Kidney (tissue), 14 donors: ENCODE measurements around the gene CUX1. TPM values are rescaled to one million over a fixed set of nuclear protein-coding genes. Genes with fewer than 3 reads are reported as not detected.

Experiments
- DNase-seq, 5 donors: peaks; one replicate each; pipeline ENCODE4 v3.0.0-alpha.2; 2013 to 2020
- FAIRE-seq: peaks from 2 replicates; lab custom pipeline; 2012; peaks lifted over from hg19 to GRCh38; lab: Jason Lieb, UNC
- H3K27ac ChIP-seq, 2 donors: one replicate each; pipeline ENCODE4 v1.7.0; 2013; ENCODE audit warnings: low read depth in 2 of 2, low read length in 2 of 2, inconsistent platforms in 1 of 2
- H3K27me3 ChIP-seq: one replicate; pipeline ENCODE4 v1.7.1; 2013; ENCODE audit warnings: low read length, inconsistent platforms; ENCODE audit not compliant: control insufficient read depth, insufficient read depth
- H3K36me3 ChIP-seq, 3 donors: one replicate each; pipeline versions ENCODE4 v1.7.0 to v1.7.1; 2013; ENCODE audit warnings: low read length in 3 of 3, control low read depth in 1 of 3, inconsistent platforms in 1 of 3; ENCODE audit not compliant: insufficient read depth in 3 of 3, control insufficient read depth in 2 of 3
- H3K4me1 ChIP-seq, 3 donors: one replicate each; pipeline versions ENCODE4 v1.7.0 to v1.7.1; 2013; ENCODE audit warnings: low read length in 3 of 3, inconsistent platforms in 1 of 3, low read depth in 1 of 3; ENCODE audit not compliant: control insufficient read depth in 2 of 3, insufficient read depth in 2 of 3
- H3K4me3 ChIP-seq, 3 donors: one replicate each; pipeline versions ENCODE4 v1.7.0 to v1.8.1; 2013; ENCODE audit warnings: low read length in 3 of 3, control low read depth in 1 of 3, inconsistent platforms in 1 of 3
- H3K9ac ChIP-seq, 3 donors: one replicate each; pipeline versions ENCODE4 v1.7.0 to v1.7.1; 2013; ENCODE audit warnings: low read length in 3 of 3, control low read depth in 1 of 3, inconsistent platforms in 1 of 3
- H3K9me3 ChIP-seq, 3 donors: one replicate each; pipeline versions ENCODE4 v1.7.0 to v1.7.1; 2013; ENCODE audit warnings: low read length in 3 of 3, control low read depth in 1 of 3, inconsistent platforms in 1 of 3; ENCODE audit not compliant: control insufficient read depth in 2 of 3, insufficient read depth in 1 of 3
- CTCF ChIP-seq: IDR thresholded peaks from 3 replicates; pipeline ENCODE4 v1.5.1; 2012; ENCODE audit warnings: mild to moderate bottlenecking, moderate library complexity, borderline replicate concordance; ENCODE audit not compliant: insufficient read depth; ENCODE audit errors: extremely low read depth
- intact Hi-C: fragments of 100-400 bp; cut with DNase I; formaldehyde crosslinking; loops from one replicate; pipeline ENCODE4 v1.11.1; 2022
- polyA plus RNA-seq: library from polyadenylated mRNA; stranded (reverse); fragments of 350-450 nt; fragmentation: Illumina TruSeq; extraction: RNeasy Lipid Tissue Mini Kit (QIAGEN cat#74804); gene quantifications from one replicate; pipeline ENCODE4 v1.2.3, GENCODE V29; 2014; ENCODE audit warnings: low read depth, low replicate concordance; ENCODE audit not compliant: insufficient read depth
- total RNA-seq: library from RNA; stranded (reverse); fragmentation: NEBNext Ultra II Directional; extraction: Animal tissue kit (Norgen Biotek cat#: 25700); gene quantifications from one replicate; pipeline ENCODE4 v1.2.1, GENCODE V29; 2021
- donor health status: control.
- donor health status: control.
- donor health status: control.
- donor health status: control.
- donor health status: control.
- donor health status: DM: yes; HTN: yes; CAD: no.
- donor health status: Normal renal cell carcinoma (clear cell type).

Gene CUX1
- total and polyA plus RNA-seq, 2 donors from 2014 or later: 71.4 to 126 TPM

- peak in 1 of 5 donors; percentile 22 for DNase-seq
- H3K27me3 ChIP-seq: no peaks in the 10 kb centered on the region
- no peak overlapping the region for H3K27ac ChIP-seq
- no peaks in the 10 kb centered on the region for H3K9me3 ChIP-seq
- no peak overlapping the region for H3K4me3 ChIP-seq
- intact Hi-C loops: loop anchor here (10.0 kb wide), 1 partner anchor 528 kb away; no protein-coding TSS in a partner anchor
- H3K9ac ChIP-seq: no peak overlapping the region
- peaks cover 0 to 9% (median 2%) of the 10 kb centered on the region in 3 donors for H3K36me3 ChIP-seq
- H3K4me1 ChIP-seq: peaks cover 0 to 4% (median 0%) of the 10 kb centered on the region in 3 donors
- FAIRE-seq: no peak
- no peak for TF ChIP-seq CTCF
These were observed 415.3 kb downstream of the CUX1 start for GRCh38 chr7:102232611-102233286.

DNA sequence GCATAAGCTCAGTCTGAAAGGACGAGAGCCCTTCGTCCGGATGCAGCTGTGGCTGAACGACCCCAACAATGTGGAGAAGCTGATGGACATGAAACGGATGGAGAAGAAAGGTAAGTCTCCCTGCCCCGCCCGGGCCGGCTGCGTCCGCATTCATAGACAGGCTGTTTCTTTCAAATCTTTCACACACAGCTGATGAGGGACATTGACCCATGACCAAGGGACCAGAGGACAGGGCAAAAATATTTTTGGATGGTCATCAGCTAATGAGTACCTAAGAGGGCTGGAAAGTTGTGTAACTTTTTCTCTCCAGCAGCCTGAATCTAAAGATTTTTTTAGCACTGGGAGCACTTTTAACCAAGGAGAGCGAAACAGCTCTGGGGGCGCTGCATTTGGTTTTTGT, 416.7 kb downstream of the CUX1 start:
- H3K36me3 ChIP-seq: peaks cover 0 to 5% (median 0%) of the 10 kb centered on the region in 3 donors
- no peak overlapping the region for H3K27ac ChIP-seq
- H3K4me1 ChIP-seq: peaks cover 0 to 4% (median 0%) of the 10 kb centered on the region in 3 donors
- TF ChIP-seq CTCF: no peak
- no peaks in the 10 kb centered on the region for H3K27me3 ChIP-seq
- no peaks in the 10 kb centered on the region for H3K9me3 ChIP-seq
- no peak overlapping the region for H3K4me3 ChIP-seq
- no peak overlapping the region for H3K9ac ChIP-seq
- intact Hi-C loops: loop anchor here (10.0 kb wide), 1 partner anchor 529 kb away; no protein-coding TSS in a partner anchor
- peak in 1 of 5 donors; percentile 53 for DNase-seq
- FAIRE-seq: no peak

DNA sequence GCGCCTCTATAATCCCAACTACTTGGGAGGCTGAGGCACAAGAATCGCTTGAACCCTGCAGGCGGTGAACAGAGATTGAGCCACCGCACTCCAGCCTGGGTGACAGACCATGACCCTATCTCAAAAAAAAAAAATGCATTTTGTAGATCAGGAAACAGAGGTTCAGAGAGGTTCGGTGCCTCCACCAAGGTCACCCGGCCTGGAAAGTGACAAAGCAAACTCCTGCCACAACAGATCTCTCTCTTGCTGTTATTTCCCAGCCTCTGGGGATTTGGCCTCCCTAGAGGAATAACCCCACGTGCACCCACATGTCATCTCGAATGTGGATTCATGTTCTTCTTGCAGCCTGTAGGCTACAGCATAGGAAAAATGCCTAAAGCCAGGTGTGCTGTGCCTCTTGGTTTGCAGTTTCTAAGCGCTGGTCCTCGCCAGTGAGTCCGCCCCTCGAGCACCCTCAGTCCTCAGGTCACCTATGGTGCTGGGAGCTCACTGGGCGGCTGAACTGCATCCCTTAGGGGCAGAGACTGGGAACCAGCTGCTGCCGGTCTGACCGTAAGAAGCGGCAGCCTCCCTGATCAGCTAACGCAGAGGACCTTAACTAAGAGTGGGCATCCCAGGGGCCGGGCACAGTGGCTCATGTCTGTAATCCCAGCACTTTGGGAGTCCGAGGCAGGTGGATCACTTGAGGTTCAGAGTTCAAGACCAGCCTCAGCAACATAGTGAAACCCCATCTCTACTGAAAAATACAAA, 417.6 kb downstream of the CUX1 start:
- intact Hi-C loops: loop anchor here (10.0 kb wide), 1 partner anchor 530 kb away; no protein-coding TSS in a partner anchor
- no peak overlapping the region for H3K4me3 ChIP-seq
- H3K27ac ChIP-seq: no peak overlapping the region
- no peaks in the 10 kb centered on the region for H3K27me3 ChIP-seq
- peaks cover 0 to 7% (median 0%) of the 10 kb centered on the region in 3 donors for H3K36me3 ChIP-seq
- H3K9ac ChIP-seq: no peak overlapping the region
- no peak for DNase-seq
- peaks cover 0 to 4% (median 0%) of the 10 kb centered on the region in 3 donors for H3K4me1 ChIP-seq
- no peak for TF ChIP-seq CTCF
- no peak for FAIRE-seq
- no peaks in the 10 kb centered on the region for H3K9me3 ChIP-seq
